GM12801 (cell line): ENCODE data around the gene TMEM33.

Experiments used
- CTCF ChIP-seq: IDR thresholded peaks from one replicate; pipeline ENCODE4 v1.5.1; 2011; ENCODE audit warnings: control low read depth; ENCODE audit not compliant: insufficient read length; ENCODE audit errors: extremely low read depth

TMEM33 gene

GRCh38 chr4:41990365-41991111 lies 55.3 kb downstream of the TMEM33 start, which contains the start of gene SLC30A9:
Gene SLC30A9 (plus strand): TSS chr4:41990530. CDS start chr4:41990652, 122 bp downstream.
- TF ChIP-seq CTCF: no peak

GRCh38 chr4:41991916-41992767 lies 56.9 kb downstream of the TMEM33 start:
- no peak for TF ChIP-seq CTCF

- no peak for TF ChIP-seq CTCF
Observed at GRCh38 chr4:41992967-41993857, 58.0 kb downstream of the TMEM33 start.

- TF ChIP-seq CTCF: no peak
Observed at GRCh38 chr4:41994461-41994985, 59.3 kb downstream of the TMEM33 start.

GRCh38 chr4:41998019-41998418 lies 62.8 kb downstream of the TMEM33 start:
- no peak for TF ChIP-seq CTCF

- TF ChIP-seq CTCF: no peak
Observed at GRCh38 chr4:41999321-41999720, 64.1 kb downstream of the TMEM33 start.
